ENCODE measurements around the gene FABP3.
"Not testable (repeated sequence)": the region's sequence is repeated elsewhere in the genome, so short reads cannot be mapped to it uniquely, and the experiment has no call there.

FABP3 gene

GRCh38 chr1:31397360-31398095 is 24.7 kb upstream of the FABP3 start:
- no peak for DNase-seq

- no peak for DNase-seq
These were observed 23.9 kb upstream of the FABP3 start for GRCh38 chr1:31396633-31397351.

GRCh38 chr1:31394584-31395193 is 21.8 kb upstream of the FABP3 start:
- peak; percentile 59 for DNase-seq

GRCh38 chr1:31393463-31393862 is 20.6 kb upstream of the FABP3 start:
- DNase-seq, result no peak

- no peak for DNase-seq
These were observed 17.2 kb upstream of the FABP3 start for GRCh38 chr1:31390071-31390470.

GRCh38 chr1:31389616-31390015 is 16.7 kb upstream of the FABP3 start:
- no peak for DNase-seq

- no peak for DNase-seq
These were observed 14.7 kb upstream of the FABP3 start for GRCh38 chr1:31387612-31388011.

GRCh38 chr1:31386576-31387243 is 13.8 kb upstream of the FABP3 start:
- DNase-seq, result not testable (repeated sequence)

GRCh38 chr1:31383967-31384366 is 11.1 kb upstream of the FABP3 start:
- no peak for DNase-seq

GRCh38 chr1:31382379-31382989 is 9.6 kb upstream of the FABP3 start:
- DNase-seq, result no peak

- no peak for DNase-seq
These were observed 8.8 kb upstream of the FABP3 start for GRCh38 chr1:31381394-31382294.

GRCh38 chr1:31380181-31380580 is 7.3 kb upstream of the FABP3 start:
- DNase-seq, result no peak

- DNase-seq, result no peak
These were observed 5.1 kb upstream of the FABP3 start for GRCh38 chr1:31378001-31378400.

GRCh38 chr1:31377364-31377863 is 4.5 kb upstream of the FABP3 start:
- DNase-seq, result no peak

GRCh38 chr1:31376375-31377134 is 3.7 kb upstream of the FABP3 start:
- no peak for DNase-seq

GRCh38 chr1:31374511-31375196 is 1.8 kb upstream of the FABP3 start:
- DNase-seq, result no peak

GRCh38 chr1:31373897-31374486 is 1.1 kb upstream of the FABP3 start:
- no peak for DNase-seq

GRCh38 chr1:31372751-31373055 is 173 bp downstream of the FABP3 start:
- no peak for DNase-seq

- no peak for DNase-seq
These were observed 825 bp downstream of the FABP3 start for GRCh38 chr1:31372051-31372450.

Measured in activated effector memory CD4-positive, alpha-beta T cell treated with Interleukin-2 at 50 U/mL for 16 hours (primary cell).